GM19468 (cell line): Measurements from ENCODE around the gene SDK1.
"Not testable (repeated sequence)": the region's sequence is repeated elsewhere in the genome, so short reads cannot be mapped to it uniquely, and the experiment has no call there.

Source experiments
- ATAC-seq: cut with Tn5 transposase; IDR thresholded peaks from one replicate; pipeline ENCODE4 v1.9.1; 2021; ENCODE audit warnings: mild to moderate bottlenecking, moderate library complexity, moderate number of reproducible peaks; ENCODE audit not compliant: unreplicated experiment; ENCODE audit errors: extremely low read depth

The SDK1 gene

GRCh38 chr7:3573151-3573550, 272.1 kb downstream of the SDK1 start:
- ATAC-seq = no peak

GRCh38 chr7:3574386-3574785, 273.3 kb downstream of the SDK1 start:
- ATAC-seq = no peak

DNA sequence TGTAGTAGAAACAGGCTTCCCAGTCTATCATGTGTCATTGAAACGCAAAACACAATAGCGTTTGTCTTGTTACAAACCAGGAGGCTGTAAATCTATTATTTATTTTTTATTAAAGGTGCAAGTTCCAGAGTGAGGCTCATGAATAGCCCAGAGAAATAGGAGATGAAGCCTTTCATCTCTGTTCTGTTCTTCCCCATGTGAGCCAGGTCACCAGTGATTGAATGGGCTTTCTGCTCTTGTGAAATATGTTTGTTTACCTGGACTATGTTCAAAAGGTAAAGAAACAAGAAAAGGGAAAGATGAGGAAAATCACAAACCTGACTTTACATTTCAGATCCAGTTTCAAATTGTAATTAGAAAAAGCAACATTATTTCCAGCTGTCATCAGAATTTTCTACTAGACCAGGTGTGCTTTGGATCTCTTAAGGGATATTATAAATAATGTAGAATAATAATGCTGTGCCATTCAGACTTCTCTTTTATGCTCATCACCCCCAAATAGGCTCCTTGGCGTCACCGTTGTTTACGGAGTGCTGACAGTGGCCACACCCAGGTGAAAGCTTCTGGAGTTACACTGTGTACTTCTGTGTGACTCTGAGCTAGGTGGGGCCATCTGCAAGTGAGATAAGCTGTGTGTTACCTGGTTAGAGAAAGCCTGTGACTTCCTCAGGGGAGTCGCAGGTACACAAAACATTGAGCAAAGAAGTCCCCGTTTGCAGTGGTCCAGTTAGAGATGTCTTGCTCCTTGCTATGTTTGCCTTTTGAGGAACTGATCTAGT, 274.9 kb downstream of the SDK1 start:
- no peak for ATAC-seq

DNA sequence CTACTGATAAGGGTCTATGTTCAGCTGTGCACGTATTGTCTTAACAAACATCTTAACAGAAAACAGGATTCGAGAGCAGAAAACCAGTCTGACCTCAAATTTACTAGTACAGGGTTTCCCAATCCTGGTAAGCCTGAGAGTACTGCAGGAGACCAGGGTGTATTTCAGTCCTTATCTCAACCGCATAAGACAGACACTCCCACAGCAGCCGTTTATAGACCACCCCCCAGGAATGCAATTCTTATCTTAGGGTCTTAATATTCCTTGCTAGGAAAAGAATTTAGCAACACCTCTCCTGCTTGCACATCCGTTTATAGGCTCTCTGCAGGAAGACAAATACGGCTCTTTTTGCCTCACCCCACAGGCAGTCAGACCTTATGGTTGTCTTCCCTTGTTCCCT, 277.3 kb downstream of the SDK1 start:
- no peak for ATAC-seq

DNA sequence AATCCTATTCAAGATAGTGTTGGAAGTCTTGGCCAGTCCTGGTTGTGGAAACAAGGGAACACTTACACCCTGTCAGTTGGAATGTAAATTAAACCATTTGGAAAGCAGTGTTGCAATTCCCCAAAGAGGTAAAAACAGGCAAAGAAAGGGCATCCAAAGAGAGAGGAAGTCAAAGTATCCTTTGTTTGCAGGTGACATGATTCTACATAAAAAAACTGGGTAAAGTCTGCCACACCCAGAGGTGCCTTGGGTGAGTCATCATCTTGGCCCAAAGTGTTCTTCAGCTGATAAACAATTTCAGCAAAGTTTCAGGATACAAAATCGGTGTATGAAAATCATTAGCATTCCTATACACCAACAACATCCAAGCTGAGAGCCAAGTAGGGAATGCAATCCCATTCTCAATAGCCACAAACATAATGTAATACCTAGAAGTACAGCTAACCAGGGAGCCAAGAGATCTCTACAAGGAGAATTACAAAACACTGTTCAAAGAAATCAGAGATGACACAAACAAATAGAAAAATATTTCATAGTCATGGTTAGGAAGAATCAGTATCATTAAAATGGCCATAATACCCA, 278.7 kb downstream of the SDK1 start:
- ATAC-seq = no peak

GRCh38 chr7:3582145-3582544, 281.1 kb downstream of the SDK1 start:
- ATAC-seq = not testable (repeated sequence)

DNA sequence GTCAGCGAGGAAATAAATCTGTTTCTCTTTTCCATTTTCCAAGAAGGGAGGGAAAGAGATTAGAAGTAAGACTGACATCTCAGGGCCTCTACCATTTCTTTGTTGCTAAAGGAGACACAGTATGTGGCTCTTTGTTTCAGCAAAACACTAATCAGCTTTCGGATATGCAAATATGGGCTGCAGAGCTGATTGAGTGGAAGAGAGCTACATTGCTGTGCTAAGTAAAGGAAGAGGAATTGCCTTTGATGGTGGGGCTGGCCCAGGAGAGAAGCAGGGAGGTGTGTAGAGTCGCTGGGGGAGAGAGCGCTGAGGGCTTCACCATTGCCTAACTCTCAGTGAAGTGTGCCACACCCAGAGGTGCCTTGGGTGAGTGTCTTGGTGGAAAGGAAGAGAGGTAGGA, 284.8 kb downstream of the SDK1 start:
- ATAC-seq = no peak

GRCh38 chr7:3588341-3588740, 287.3 kb downstream of the SDK1 start:
- no peak for ATAC-seq

GRCh38 chr7:3589752-3590151, 288.7 kb downstream of the SDK1 start:
- no peak for ATAC-seq

DNA sequence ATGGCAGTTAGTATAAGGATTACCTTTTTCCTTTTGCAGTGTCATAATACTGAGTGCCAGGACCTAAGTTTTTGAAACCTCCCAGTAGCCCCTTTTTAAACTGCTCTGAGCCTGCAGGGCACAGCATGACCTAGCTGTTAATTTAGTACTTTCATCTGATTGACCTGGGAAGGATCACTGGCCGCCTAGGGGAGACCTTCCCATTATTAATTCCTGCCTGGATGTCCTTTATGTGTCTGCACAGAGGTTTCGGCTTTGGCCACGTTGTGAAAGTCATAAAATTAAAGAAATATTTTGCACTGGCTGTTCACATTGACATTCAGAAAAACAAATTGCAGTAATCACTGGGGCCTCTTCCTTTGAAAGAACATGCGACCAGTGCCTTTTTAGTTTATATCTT, 290.2 kb downstream of the SDK1 start:
- no peak for ATAC-seq

DNA sequence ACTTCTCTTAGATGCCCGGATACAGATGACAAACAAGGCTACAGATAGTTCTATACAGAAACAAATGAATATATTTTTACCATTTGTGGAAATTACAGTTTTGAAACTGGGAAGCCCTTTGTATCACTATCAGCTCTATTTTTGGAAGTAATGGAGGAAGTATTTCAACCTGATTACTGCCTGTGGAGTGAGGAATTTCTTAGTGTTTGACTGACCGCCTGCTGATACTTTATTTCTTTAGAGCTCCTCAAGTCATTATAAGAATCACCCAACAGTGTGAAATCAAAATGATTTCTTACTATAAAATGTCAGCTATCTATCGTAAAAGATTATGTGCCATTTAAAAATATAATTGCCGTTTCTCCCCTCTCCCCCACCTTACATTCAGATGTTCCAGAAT, 290.9 kb downstream of the SDK1 start:
- no peak for ATAC-seq

- ATAC-seq = no peak
These were observed 291.5 kb downstream of the SDK1 start for GRCh38 chr7:3592401-3593134.

- ATAC-seq = no peak
These were observed 293.8 kb downstream of the SDK1 start for GRCh38 chr7:3594901-3595300.

- no peak for ATAC-seq
These were observed 297.8 kb downstream of the SDK1 start for GRCh38 chr7:3598854-3599253.

DNA sequence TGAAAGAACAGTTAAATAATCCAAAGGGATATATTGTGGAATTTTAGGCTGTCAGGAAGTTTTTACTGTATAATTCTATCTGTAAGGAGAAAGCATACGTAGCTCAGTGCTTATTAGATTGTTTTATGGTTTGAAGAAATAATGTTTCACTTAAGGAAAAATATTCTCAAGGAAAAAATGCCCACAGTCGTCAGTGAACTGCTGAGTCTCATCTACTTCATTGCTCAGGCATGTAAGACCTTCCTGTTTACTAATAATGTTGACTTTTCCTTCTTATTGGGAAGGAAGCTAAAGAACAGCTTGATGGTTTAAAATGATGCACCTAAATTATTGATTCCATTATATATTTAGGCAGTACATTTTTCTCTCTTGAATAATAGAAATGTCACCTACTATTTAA, 304.2 kb downstream of the SDK1 start:
- ATAC-seq = no peak

DNA sequence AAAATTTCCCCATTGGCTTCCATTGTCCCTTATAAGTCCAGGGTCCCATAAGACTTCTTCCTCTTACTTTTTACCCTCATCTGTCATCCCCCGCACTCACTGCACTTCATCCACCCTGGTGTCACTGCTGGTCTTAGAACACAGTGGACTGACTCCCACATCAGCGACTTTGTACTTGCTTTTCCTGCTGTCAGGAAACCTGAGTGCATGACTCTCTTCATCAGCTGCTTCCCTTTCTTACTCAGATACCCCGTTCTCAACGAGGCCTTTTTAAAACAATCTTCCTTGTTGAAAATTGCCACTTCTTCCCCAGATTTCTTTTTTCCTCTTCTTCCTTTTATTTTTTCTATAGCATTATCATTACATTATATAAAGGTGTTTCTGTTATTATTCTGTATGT, 305.4 kb downstream of the SDK1 start:
- no peak for ATAC-seq

GRCh38 chr7:3607847-3608246, 306.8 kb downstream of the SDK1 start:
- no peak for ATAC-seq

- ATAC-seq = no peak
These were observed 315.3 kb downstream of the SDK1 start for GRCh38 chr7:3616306-3616705.

GRCh38 chr7:3630081-3630480, 329.0 kb downstream of the SDK1 start:
- ATAC-seq = no peak

GRCh38 chr7:3634396-3634795, 333.3 kb downstream of the SDK1 start:
- no peak for ATAC-seq

DNA sequence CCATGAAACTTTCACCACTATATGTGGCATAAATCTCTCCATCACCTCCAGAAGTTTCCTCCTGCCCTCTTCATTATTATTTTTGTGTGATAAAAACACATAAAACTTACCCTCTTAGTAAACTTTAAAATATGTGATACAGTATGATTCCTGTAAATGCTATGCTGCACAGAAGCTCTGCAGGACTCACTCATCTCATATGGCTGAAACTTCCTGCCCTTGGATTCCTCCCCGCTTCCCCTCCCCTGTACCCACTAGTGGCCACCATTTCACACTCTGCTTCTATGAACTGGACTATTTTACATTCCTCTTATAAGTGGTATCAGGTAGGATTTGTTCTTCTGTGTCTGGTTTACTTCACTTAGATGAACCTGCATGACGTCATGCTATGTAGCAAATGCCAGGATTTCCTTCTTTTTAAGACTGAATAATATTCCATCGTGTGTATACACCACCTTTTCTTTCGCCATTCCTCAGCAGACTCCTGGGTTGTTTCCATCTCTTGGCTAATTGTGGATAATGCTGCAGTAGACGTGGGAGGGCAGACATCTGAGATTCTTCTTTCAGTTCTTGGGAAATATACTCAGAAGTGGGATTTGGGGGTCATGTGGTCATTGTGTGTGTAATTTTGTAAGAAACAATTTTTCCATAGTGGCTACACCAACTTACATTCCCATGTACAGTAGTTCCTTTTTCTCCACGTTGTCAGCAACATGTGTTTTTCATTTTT, 335.2 kb downstream of the SDK1 start:
- ATAC-seq = no peak
